ENCODE results near the gene SLC7A8. TPM values are rescaled to one million over a fixed set of nuclear protein-coding genes. Genes with fewer than 3 reads are reported as not detected.
"Not testable (repeated sequence)": the region's sequence is repeated elsewhere in the genome, so short reads cannot be mapped to it uniquely, and the experiment has no call there.

The SLC7A8 gene
- 3.2 TPM for total RNA-seq
- polyA plus RNA-seq: 15.0 TPM
- long read RNA-seq, donor 1: 0 reads
- long read RNA-seq, donor 2: 0 reads
- long read RNA-seq, donor 3, full-length matches to known transcripts: 1 of 1 reads
- long read RNA-seq, donor 3, partial matches to known transcripts: 0 of 1 reads
- long read RNA-seq, donor 3, other reads (novel, unspliced or antisense): 0 of 1 reads
- long read RNA-seq, donor 4: 0 reads
- long read RNA-seq, donor 5, full-length matches to known transcripts: 5 of 5 reads
- long read RNA-seq, donor 5, partial matches to known transcripts: 0 of 5 reads
- long read RNA-seq, donor 5, other reads (novel, unspliced or antisense): 0 of 5 reads
- long read RNA-seq, donor 6, full-length matches to known transcripts: 1 of 1 reads
- long read RNA-seq, donor 6, partial matches to known transcripts: 0 of 1 reads
- long read RNA-seq, donor 6, other reads (novel, unspliced or antisense): 0 of 1 reads
- long read RNA-seq, donor 7: 0 reads
- long read RNA-seq, donor 8, partial matches to known transcripts: 0 of 1 reads
- long read RNA-seq, donor 8, other reads (novel, unspliced or antisense): 0 of 1 reads
- long read RNA-seq, donor 9, partial matches to known transcripts: 0 of 1 reads
- long read RNA-seq, donor 9, other reads (novel, unspliced or antisense): 0 of 1 reads
- long read RNA-seq, donor 10: 0 reads

DNA sequence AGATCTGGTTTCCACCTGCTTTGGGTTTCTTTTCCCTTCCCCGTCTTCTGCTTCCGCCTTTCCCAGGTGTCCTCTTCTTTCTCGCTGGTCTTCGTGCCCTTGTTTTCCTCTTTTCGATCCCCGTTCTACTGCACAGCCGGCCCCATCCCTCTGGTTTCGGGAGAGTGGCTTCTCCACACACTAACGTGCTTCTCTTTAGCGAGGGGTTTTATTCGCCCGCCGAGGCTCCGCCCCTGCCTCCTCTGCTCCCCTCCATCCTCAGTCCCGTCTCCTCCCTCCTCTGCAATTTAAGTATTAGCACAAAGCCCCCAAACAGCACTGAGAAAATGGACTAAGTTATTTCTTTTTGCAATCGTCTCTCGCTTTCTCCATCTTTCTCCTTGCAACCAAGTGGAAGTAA is at the start of gene SLC7A8:
Gene SLC7A8 (minus strand): TSS at position 182 of the 400 bp plus-strand sequence. CDS start 746 bp downstream, outside the sequence.
- H3K4me1 ChIP-seq (ENCODE audit: control insufficient read depth in 2 of 2, insufficient read depth in 2 of 2, low read length in 2 of 2): peaks cover 0 to 12% of the 10 kb centered on the region in 2 donors
- H3K4me3 ChIP-seq (ENCODE audit: low read length in 2 of 2): peak within 1 kb of the TSS; percentile 27 to 28
- peak in 1 of 9 donors; percentile 43 for DNase-seq (ENCODE audit: low read depth in 6 of 9, low spot score in 9 of 9)
- H3K36me3 ChIP-seq (ENCODE audit: control insufficient read depth in 2 of 2, insufficient read depth in 2 of 2, low read length in 1 of 2): no peaks in the 10 kb centered on the region
- H3K27me3 ChIP-seq (ENCODE audit: control insufficient read depth in 2 of 2, insufficient read depth in 1 of 2, low read length in 1 of 2): peaks cover 13 to 45% of the 10 kb centered on the region in 2 donors
- H3K9me3 ChIP-seq (ENCODE audit: control insufficient read depth in 2 of 2, insufficient read depth in 1 of 2, low read length in 1 of 2): no peaks in the 10 kb centered on the region
- 3% methylated on average over 17 of the region's 17 CpGs for WGBS
- H3K27ac ChIP-seq (ENCODE audit: low read depth in 1 of 2, low read length in 1 of 2): no peak within 1 kb of the TSS

DNA sequence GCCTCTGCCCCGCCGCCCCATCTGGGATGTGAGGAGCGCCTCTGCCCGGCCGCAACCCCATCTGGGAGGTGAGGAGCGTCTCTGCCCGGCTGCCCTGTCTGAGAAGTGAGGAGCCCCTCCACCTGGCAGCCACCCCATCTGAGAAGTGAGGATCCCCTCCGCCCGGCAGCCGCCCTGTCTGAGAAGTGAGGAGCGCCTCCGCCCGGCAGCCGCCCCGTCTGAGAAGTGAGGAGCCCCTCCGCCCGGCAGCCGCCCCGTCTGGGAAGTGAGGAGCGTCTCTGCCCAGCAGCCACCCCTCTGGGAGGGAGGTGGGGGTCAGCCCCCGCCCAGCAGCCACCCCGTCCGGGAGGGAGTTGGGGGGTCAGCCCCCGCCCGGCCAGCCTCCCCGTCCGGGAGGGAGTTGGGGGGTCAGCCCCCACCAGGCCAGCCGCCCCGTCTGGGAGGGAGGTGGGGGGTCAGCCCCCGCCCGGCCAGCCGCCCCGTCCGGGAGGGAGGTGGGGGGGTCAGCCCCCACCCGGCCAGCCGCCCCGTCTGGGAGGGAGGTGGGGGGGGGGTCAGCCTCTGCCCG is 48.9 kb upstream of the SLC7A8 start:
- DNase-seq (ENCODE audit: low read depth in 6 of 9, low spot score in 9 of 9); H3K4me1 ChIP-seq (ENCODE audit: control insufficient read depth in 2 of 2, insufficient read depth in 2 of 2, low read length in 2 of 2); H3K27me3 ChIP-seq (ENCODE audit: control insufficient read depth in 2 of 2, insufficient read depth in 1 of 2, low read length in 1 of 2); H3K27ac ChIP-seq (ENCODE audit: low read depth in 1 of 2, low read length in 1 of 2); H3K36me3 ChIP-seq (ENCODE audit: control insufficient read depth in 2 of 2, insufficient read depth in 2 of 2, low read length in 1 of 2); H3K4me3 ChIP-seq (ENCODE audit: low read length in 2 of 2); H3K9me3 ChIP-seq (ENCODE audit: control insufficient read depth in 2 of 2, insufficient read depth in 1 of 2, low read length in 1 of 2): not testable (repeated sequence)
- 93% methylated on average over 38 of the region's 38 CpGs for WGBS

DNA sequence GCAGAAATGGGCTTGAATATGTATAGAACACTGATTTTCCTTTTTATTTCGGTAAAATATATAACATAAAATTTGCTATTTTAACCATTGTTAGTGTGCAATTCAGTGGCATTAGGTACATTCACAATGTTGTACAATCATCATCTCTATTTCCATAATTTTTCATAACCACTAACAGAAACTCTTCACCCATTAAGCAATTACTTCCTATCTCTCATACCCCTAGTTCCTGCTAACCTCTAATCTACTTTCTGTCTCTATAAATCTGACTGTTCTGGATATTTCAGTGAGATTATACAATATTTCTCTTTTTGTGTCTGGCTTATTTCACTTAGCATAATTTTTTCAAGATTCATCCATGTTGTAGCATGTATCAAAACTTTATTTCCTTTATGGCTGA is 45.4 kb upstream of the SLC7A8 start:
- no peak overlapping the region for H3K27ac ChIP-seq (ENCODE audit: low read depth in 1 of 2, low read length in 1 of 2)
- WGBS: 97% methylated on average over 1 of the region's 1 CpG
- no peaks in the 10 kb centered on the region for H3K27me3 ChIP-seq (ENCODE audit: control insufficient read depth in 2 of 2, insufficient read depth in 1 of 2, low read length in 1 of 2)
- no peak for DNase-seq (ENCODE audit: low read depth in 6 of 9, low spot score in 9 of 9)
- no peaks in the 10 kb centered on the region for H3K9me3 ChIP-seq (ENCODE audit: control insufficient read depth in 2 of 2, insufficient read depth in 1 of 2, low read length in 1 of 2)
- no peaks in the 10 kb centered on the region for H3K4me1 ChIP-seq (ENCODE audit: control insufficient read depth in 2 of 2, insufficient read depth in 2 of 2, low read length in 2 of 2)
- H3K36me3 ChIP-seq (ENCODE audit: control insufficient read depth in 2 of 2, insufficient read depth in 2 of 2, low read length in 1 of 2): no peaks in the 10 kb centered on the region
- H3K4me3 ChIP-seq (ENCODE audit: low read length in 2 of 2): no peak overlapping the region

DNA sequence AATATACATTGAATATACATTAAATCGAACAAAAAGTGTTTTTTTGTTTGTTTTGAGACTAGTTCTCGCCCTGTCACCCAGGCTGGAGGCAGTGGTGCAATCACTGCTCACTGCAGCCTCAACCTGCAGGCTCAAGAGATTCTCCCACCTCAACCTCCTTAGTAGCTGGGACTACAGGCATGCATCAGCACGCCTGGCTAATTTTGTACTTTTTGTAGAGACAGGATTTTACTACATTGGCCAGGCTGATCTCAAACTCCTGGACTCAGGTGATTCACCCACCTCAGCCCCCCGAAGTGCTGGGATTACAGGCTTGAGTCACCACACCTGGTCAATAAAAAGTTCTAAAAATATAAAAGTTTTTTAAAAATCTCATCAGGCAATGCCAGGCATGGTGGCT is 44.1 kb upstream of the SLC7A8 start:
- DNase-seq (ENCODE audit: low read depth in 6 of 9, low spot score in 9 of 9): no peak

DNA sequence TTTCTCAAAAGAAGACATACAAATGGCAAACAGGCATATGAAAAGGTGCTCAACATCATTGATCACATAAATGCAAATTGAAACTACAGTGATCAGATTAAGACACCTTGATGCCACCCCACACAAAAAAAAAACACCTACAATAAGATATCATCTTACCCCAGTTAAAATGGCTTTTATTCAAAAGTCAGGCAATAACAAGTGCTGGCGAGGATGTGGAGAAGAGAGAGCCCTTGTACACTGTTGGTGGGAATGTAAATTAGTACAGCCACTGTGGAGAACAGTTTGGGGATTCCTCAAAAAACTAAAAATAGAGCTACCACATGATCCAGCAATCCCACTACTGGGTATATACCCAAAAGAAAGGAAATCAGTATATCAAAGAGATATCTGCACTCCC is 41.5 kb upstream of the SLC7A8 start:
- 98% methylated on average over 1 of the region's 1 CpG for WGBS
- DNase-seq (ENCODE audit: low read depth in 6 of 9, low spot score in 9 of 9): not testable (repeated sequence)

More for the DNA sequence above, 44.1 kb upstream of the SLC7A8 start:
- Histone ChIP-seq H3K36me3 (ENCODE audit: control insufficient read depth in 2 of 2, insufficient read depth in 2 of 2, low read length in 1 of 2) (no peaks in the 10 kb centered on the region), H3K9me3 (ENCODE audit: control insufficient read depth in 2 of 2, insufficient read depth in 1 of 2, low read length in 1 of 2) (no peaks in the 10 kb centered on the region), H3K27ac (ENCODE audit: low read depth in 1 of 2, low read length in 1 of 2) (no peak overlapping the region), H3K4me3 (ENCODE audit: low read length in 2 of 2) (no peak overlapping the region), H3K4me1 (ENCODE audit: control insufficient read depth in 2 of 2, insufficient read depth in 2 of 2, low read length in 2 of 2) (no peaks in the 10 kb centered on the region), H3K27me3 (ENCODE audit: control insufficient read depth in 2 of 2, insufficient read depth in 1 of 2, low read length in 1 of 2) (no peaks in the 10 kb centered on the region)
- WGBS: 84% methylated on average over 4 of the region's 4 CpGs

DNA sequence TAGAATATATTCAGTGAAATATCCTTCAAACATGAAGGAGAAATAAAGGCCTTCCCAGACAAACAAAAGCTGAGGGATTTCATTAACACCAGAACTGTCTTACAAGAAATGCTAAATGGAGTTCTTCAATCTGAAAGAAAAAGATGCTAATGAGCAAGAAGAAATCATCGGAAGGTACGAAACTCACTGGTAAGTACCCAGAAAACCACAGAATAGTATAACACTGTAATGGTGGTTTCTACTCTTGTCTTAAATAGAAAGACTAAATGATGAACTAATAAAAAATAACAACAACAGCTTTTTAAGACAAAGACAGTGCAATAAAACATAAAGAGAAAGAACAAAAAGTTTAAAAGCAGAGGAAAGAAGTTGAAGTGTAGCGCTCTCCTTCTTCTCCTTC is 35.6 kb upstream of the SLC7A8 start:
- Histone ChIP-seq H3K4me1 (ENCODE audit: control insufficient read depth in 2 of 2, insufficient read depth in 2 of 2, low read length in 2 of 2) (no peaks in the 10 kb centered on the region), H3K9me3 (ENCODE audit: control insufficient read depth in 2 of 2, insufficient read depth in 1 of 2, low read length in 1 of 2) (no peaks in the 10 kb centered on the region), H3K27me3 (ENCODE audit: control insufficient read depth in 2 of 2, insufficient read depth in 1 of 2, low read length in 1 of 2) (no peaks in the 10 kb centered on the region), H3K4me3 (ENCODE audit: low read length in 2 of 2) (no peak overlapping the region), H3K36me3 (ENCODE audit: control insufficient read depth in 2 of 2, insufficient read depth in 2 of 2, low read length in 1 of 2) (no peaks in the 10 kb centered on the region), H3K27ac (ENCODE audit: low read depth in 1 of 2, low read length in 1 of 2) (no peak overlapping the region)
- no peak for DNase-seq (ENCODE audit: low read depth in 6 of 9, low spot score in 9 of 9)
- 81% methylated on average over 3 of the region's 3 CpGs for WGBS

More for the DNA sequence above, 41.5 kb upstream of the SLC7A8 start:
- not testable (repeated sequence) for H3K27ac ChIP-seq (ENCODE audit: low read depth in 1 of 2, low read length in 1 of 2); H3K4me3 ChIP-seq (ENCODE audit: low read length in 2 of 2); H3K4me1 ChIP-seq (ENCODE audit: control insufficient read depth in 2 of 2, insufficient read depth in 2 of 2, low read length in 2 of 2); H3K9me3 ChIP-seq (ENCODE audit: control insufficient read depth in 2 of 2, insufficient read depth in 1 of 2, low read length in 1 of 2); H3K27me3 ChIP-seq (ENCODE audit: control insufficient read depth in 2 of 2, insufficient read depth in 1 of 2, low read length in 1 of 2); H3K36me3 ChIP-seq (ENCODE audit: control insufficient read depth in 2 of 2, insufficient read depth in 2 of 2, low read length in 1 of 2)

DNA sequence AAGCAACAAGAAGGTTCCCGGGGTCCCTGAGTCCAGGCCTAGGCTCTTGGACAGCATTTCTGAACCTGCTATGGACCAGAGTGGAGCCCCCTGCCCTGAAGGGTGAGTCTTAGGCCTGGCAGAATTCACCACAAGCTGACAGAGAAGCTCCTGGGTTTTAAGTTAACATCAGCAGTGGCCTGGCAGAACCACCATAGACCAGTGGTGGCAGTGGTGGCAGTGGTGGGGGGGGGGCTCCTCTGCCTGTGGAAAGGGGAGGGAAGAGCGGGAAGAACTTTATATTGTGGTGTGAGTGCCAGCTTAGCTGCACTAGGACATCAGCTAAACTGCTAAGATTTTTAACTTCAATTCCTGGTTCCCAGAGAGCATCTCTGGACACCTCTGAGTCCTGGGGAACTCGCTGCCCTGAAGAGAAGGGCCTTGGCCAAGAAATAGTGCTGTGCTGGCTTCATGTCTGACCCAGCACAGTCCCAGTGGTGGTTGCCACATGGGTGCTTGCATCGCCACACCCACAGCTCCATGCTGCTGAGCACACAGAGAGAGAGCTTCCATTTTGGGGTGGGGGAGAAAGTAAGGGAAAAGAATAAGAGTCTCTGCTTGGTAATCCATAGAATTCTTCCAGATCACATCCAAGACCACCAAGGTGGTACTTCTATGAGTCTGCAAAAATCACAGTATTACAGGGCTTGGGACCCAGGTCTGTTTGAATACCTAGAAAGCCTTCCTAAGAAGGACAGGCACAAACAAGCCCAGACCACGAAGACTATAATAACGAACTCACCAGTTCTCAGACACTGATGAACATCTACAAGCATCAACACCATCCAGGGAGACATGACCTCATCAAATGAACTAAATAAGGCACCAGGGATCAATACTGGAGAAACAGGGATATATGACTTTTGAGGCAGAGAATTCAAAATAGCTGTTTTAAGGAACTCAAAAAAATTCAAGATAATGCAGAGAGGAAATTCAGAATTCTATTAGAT is 33.9 kb upstream of the SLC7A8 start:
- Histone ChIP-seq H3K27me3 (ENCODE audit: control insufficient read depth in 2 of 2, insufficient read depth in 1 of 2, low read length in 1 of 2) (no peaks in the 10 kb centered on the region), H3K9me3 (ENCODE audit: control insufficient read depth in 2 of 2, insufficient read depth in 1 of 2, low read length in 1 of 2) (no peaks in the 10 kb centered on the region), H3K4me1 (ENCODE audit: control insufficient read depth in 2 of 2, insufficient read depth in 2 of 2, low read length in 2 of 2) (no peaks in the 10 kb centered on the region), H3K36me3 (ENCODE audit: control insufficient read depth in 2 of 2, insufficient read depth in 2 of 2, low read length in 1 of 2) (no peaks in the 10 kb centered on the region), H3K27ac (ENCODE audit: low read depth in 1 of 2, low read length in 1 of 2) (no peak overlapping the region), H3K4me3 (ENCODE audit: low read length in 2 of 2) (no peak overlapping the region)
- WGBS: 97% methylated on average over 6 of the region's 6 CpGs
- DNase-seq (ENCODE audit: low read depth in 6 of 9, low spot score in 9 of 9): no peak

DNA sequence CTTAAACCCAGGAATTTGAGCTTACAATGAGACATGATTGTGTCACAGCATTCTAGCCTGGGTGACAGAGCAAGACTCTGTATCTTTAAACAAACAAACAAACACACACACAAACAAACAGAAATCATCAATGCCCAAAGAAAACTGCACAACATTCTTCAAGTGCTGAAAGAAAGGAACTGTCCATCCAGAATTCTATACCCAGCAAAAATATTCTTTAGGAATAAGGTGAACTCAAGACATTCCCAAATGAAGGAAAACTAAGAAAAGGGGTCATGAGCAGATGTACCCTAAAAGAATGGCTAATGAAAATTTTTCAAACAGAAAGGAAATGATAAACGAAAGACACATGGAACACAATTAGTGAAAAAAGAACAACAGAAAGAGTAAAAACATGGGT is 32.0 kb upstream of the SLC7A8 start:
- Histone ChIP-seq H3K4me3 (ENCODE audit: low read length in 2 of 2) (no peak overlapping the region), H3K27me3 (ENCODE audit: control insufficient read depth in 2 of 2, insufficient read depth in 1 of 2, low read length in 1 of 2) (no peaks in the 10 kb centered on the region), H3K9me3 (ENCODE audit: control insufficient read depth in 2 of 2, insufficient read depth in 1 of 2, low read length in 1 of 2) (no peaks in the 10 kb centered on the region), H3K36me3 (ENCODE audit: control insufficient read depth in 2 of 2, insufficient read depth in 2 of 2, low read length in 1 of 2) (no peaks in the 10 kb centered on the region), H3K27ac (ENCODE audit: low read depth in 1 of 2, low read length in 1 of 2) (no peak overlapping the region), H3K4me1 (ENCODE audit: control insufficient read depth in 2 of 2, insufficient read depth in 2 of 2, low read length in 2 of 2) (no peaks in the 10 kb centered on the region)
- DNase-seq (ENCODE audit: low read depth in 6 of 9, low spot score in 9 of 9): no peak
- WGBS: 98% methylated on average over 1 of the region's 1 CpG
